Neural crest cell (in vitro differentiated cells): ENCODE results near the gene C1GALT1C1. TPM values are rescaled to one million over a fixed set of nuclear protein-coding genes. Genes with fewer than 3 reads are reported as not detected.

Experiments
- DNase-seq: peaks from one replicate; pipeline ENCODE4 v3.0.0; 2021; ENCODE audit warnings: low read depth, mixed read lengths, low spot score
- H3K27ac Mint-ChIP-seq: one replicate; pipeline ENCODE4 v1.8.0; 2021; ENCODE audit warnings: mild to moderate bottlenecking, mixed read lengths; ENCODE audit not compliant: unreplicated experiment
- H3K27me3 Mint-ChIP-seq: 2 replicates; pipeline ENCODE4 v1.8.0; 2021; ENCODE audit warnings: low read depth, mild to moderate bottlenecking, mixed read lengths
- H3K36me3 Mint-ChIP-seq: 2 replicates; pipeline ENCODE4 v1.8.0; 2021; ENCODE audit warnings: low read depth, mild to moderate bottlenecking, mixed read lengths
- H3K4me1 Mint-ChIP-seq: 2 replicates; pipeline ENCODE4 v1.8.0; 2021; ENCODE audit warnings: mixed read lengths
- H3K4me3 Mint-ChIP-seq: one replicate; pipeline ENCODE4 v1.8.0; 2021; ENCODE audit warnings: mild to moderate bottlenecking, mixed read lengths
- H3K9me3 Mint-ChIP-seq: 2 replicates; pipeline ENCODE4 v1.8.0; 2021; ENCODE audit warnings: mixed read lengths
- total RNA-seq: library from RNA; stranded (reverse); gene quantifications from 2 replicates; pipeline ENCODE4 v1.2.1, GENCODE V29; 2021
- TF ChIP-seq, protein P1 (sequence below): fragments of 200-600 bp; sonication (generic); conservative IDR thresholded peaks from 2 replicates; pipeline ENCODE4 v1.5.0; 2021; ENCODE audit warnings: antibody characterized with exemption, mild to moderate bottlenecking

Gene C1GALT1C1
- total RNA-seq, 1 donor from 2014 or later: 11.9 TPM

DNA sequence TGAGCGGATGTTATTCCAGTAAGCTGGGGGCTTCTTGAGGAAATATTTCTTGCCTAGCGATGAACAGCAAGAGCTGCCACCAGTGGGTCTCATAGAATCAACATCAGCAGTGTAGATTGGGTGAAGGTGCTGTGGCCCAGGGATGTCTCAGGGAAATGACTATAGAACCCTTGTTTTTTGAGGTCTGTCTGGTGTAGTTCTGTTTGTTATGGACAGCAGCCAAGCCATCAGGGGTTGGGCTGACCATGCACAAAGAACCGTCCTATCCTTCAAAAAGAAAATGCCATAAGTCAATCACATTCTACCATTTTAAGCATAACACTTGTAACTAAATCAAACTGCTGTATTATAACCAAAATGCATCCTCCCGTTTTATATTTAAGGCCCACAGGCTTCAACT is 17.3 kb upstream of the C1GALT1C1 start:
- Mint-ChIP-seq H3K4me1 (no peaks in the 10 kb centered on the region), H3K27me3 (no peaks in the 10 kb centered on the region), H3K9me3 (peaks cover 10% of the 10 kb centered on the region), H3K27ac (no peak overlapping the region), H3K36me3 (peaks cover 3% of the 10 kb centered on the region), H3K4me3 (no peak overlapping the region)
- TF ChIP-seq, protein P1, sequence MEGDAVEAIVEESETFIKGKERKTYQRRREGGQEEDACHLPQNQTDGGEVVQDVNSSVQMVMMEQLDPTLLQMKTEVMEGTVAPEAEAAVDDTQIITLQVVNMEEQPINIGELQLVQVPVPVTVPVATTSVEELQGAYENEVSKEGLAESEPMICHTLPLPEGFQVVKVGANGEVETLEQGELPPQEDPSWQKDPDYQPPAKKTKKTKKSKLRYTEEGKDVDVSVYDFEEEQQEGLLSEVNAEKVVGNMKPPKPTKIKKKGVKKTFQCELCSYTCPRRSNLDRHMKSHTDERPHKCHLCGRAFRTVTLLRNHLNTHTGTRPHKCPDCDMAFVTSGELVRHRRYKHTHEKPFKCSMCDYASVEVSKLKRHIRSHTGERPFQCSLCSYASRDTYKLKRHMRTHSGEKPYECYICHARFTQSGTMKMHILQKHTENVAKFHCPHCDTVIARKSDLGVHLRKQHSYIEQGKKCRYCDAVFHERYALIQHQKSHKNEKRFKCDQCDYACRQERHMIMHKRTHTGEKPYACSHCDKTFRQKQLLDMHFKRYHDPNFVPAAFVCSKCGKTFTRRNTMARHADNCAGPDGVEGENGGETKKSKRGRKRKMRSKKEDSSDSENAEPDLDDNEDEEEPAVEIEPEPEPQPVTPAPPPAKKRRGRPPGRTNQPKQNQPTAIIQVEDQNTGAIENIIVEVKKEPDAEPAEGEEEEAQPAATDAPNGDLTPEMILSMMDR: no peak
- no peak for DNase-seq

DNA sequence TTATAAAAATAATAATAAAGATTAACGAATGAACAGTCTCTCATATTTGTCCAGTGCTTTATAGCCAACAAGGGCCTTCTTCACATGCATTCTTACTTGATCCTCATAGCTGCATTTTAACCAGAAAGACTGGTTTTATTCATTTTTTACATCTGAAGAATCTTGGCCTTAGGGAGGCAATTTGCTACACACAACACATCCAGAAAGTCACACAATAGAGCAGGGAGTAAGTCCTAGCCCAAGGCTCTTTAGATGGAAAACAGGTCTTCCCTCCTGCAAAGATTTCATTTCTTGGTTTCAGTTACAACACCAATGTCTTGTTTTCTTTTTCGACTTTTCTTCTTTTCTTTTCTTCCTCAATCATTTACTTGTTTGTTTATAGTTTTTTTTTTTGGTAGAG is 13.0 kb upstream of the C1GALT1C1 start:
- Mint-ChIP-seq H3K9me3 (peaks cover 7% of the 10 kb centered on the region), H3K27ac (no peak overlapping the region), H3K36me3 (peaks cover 3% of the 10 kb centered on the region), H3K4me1 (no peaks in the 10 kb centered on the region), H3K4me3 (no peak overlapping the region), H3K27me3 (no peaks in the 10 kb centered on the region)
- TF ChIP-seq, protein P1: no peak
- DNase-seq: no peak

DNA sequence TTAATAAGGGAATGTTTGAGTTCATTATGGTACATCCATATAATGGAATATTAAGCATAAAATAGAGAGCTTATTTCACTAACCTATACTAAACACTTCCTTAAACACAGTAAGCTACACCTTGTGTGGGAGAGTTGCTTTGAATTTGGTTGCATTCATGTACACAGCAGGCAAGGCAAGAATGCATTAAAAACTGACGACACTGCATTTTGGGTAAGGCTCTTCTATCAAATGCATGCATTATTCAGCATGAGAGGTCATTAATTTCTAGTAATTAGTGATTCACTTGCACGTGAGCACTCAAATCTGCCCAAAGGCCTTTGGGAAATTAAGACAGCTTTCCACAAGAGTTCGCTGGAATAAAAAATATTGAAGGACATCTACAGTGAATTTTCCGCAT is 8.8 kb upstream of the C1GALT1C1 start:
- Mint-ChIP-seq H3K9me3 (no peaks in the 10 kb centered on the region), H3K27me3 (no peaks in the 10 kb centered on the region), H3K27ac (no peak overlapping the region), H3K36me3 (no peaks in the 10 kb centered on the region), H3K4me3 (no peak overlapping the region), H3K4me1 (no peaks in the 10 kb centered on the region)
- no peak for DNase-seq
- TF ChIP-seq, protein P1: no peak

DNA sequence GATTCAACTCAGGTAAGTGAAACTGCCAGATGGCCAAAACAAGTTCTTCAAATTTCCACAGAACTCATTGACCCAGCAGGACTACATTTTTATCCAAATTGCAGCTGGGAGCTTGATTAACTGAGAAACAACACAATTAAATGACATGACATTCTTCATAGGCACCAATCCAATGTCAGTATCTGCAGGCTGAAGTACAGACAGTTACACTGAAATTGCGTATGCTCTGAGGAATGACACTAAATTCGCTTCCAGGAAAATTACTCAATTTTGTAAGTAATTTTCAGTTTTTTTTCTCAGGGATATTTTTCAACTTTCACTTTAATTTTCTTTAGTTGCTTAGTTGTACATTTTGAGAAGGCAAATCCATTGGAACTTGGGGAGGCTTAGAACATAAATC is 4.5 kb downstream of the C1GALT1C1 start:
- Mint-ChIP-seq H3K4me3 (no peak overlapping the region), H3K4me1 (peaks cover 3% of the 10 kb centered on the region), H3K27me3 (no peaks in the 10 kb centered on the region), H3K9me3 (peaks cover 2% of the 10 kb centered on the region), H3K27ac (no peak overlapping the region), H3K36me3 (peaks cover 2% of the 10 kb centered on the region)
- TF ChIP-seq, protein P1: no peak
- DNase-seq: no peak

DNA sequence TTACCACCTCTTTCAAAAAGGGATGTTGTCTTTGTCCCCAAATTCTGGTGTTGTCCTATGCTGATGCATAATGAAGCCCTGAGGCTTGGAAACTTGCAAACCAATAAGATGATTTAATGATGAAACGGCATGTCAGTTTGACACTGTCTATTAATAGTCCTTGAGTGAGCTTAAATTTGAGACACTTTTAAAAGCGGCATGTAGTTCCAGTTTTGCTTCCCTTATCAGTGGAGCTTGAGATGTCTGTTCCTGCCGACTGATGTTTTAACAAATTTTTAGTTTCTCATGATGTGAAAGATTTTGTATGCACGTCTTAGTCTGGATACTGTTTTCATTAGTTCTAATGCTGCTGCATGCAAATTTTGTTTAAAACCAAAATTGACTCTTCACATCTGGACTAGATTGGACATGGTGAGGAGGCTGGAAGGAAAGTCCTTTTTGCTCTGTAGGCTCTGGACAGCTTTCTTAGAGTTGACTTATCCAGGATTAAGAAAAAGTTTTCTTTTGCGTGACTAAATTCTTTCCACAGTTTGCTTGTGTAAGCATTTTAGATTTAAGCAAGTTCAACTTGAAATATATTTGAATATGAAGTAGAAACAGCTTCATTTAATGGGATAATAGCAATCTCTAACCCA is 11.7 kb downstream of the C1GALT1C1 start:
- TF ChIP-seq, protein P1: no peak
- peaks cover 7% of the 10 kb centered on the region for H3K36me3 Mint-ChIP-seq
- H3K4me1 Mint-ChIP-seq: no peaks in the 10 kb centered on the region
- H3K27me3 Mint-ChIP-seq: no peaks in the 10 kb centered on the region
- H3K9me3 Mint-ChIP-seq: no peaks in the 10 kb centered on the region
- no peak for DNase-seq
- no peak overlapping the region for H3K4me3 Mint-ChIP-seq
- no peak overlapping the region for H3K27ac Mint-ChIP-seq
